ENCODE results near the gene AMMECR1.

- TF ChIP-seq POLR2A (IDR thresholded peaks at IDR 0.05; ENCODE audit: low read depth, low read length) = no peak
- TF ChIP-seq POLR2AphosphoS5 (IDR thresholded peaks at IDR 0.05; ENCODE audit: low read depth, low read length) = no peak
Measured at GRCh38 chrX:110242371-110242770, 75.5 kb downstream of the AMMECR1 start.
